ENCODE data around the gene TSPO2. TPM values are rescaled to one million over a fixed set of nuclear protein-coding genes. Genes with fewer than 3 reads are reported as not detected.

TSPO2 gene
- total and polyA plus RNA-seq, 9 of the 15 experiments (the other 6 are each of a cell fraction or from before 2014, with no cell fraction given), result not detected

DNA sequence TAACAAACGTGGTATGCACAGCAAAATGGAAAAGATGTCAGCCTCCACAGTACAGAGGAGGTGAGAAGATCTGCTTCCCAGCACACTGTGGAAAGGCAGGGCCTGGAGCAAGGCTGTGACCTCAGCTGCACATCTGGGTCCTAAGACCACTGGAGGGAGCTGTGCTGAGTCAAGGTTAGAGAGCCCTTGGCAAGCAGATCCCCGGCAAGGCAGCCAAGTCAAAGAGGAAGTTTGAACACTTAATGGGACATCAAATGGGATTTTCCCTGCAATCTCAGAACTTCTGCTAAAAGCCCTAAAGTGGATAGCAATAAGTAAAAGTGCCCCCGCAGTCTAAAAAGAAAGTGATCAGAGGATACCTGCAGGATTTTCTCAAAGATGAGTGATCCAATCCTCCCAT is 42.7 kb upstream of the TSPO2 start (continued):
- TF ChIP-seq, protein P1, sequence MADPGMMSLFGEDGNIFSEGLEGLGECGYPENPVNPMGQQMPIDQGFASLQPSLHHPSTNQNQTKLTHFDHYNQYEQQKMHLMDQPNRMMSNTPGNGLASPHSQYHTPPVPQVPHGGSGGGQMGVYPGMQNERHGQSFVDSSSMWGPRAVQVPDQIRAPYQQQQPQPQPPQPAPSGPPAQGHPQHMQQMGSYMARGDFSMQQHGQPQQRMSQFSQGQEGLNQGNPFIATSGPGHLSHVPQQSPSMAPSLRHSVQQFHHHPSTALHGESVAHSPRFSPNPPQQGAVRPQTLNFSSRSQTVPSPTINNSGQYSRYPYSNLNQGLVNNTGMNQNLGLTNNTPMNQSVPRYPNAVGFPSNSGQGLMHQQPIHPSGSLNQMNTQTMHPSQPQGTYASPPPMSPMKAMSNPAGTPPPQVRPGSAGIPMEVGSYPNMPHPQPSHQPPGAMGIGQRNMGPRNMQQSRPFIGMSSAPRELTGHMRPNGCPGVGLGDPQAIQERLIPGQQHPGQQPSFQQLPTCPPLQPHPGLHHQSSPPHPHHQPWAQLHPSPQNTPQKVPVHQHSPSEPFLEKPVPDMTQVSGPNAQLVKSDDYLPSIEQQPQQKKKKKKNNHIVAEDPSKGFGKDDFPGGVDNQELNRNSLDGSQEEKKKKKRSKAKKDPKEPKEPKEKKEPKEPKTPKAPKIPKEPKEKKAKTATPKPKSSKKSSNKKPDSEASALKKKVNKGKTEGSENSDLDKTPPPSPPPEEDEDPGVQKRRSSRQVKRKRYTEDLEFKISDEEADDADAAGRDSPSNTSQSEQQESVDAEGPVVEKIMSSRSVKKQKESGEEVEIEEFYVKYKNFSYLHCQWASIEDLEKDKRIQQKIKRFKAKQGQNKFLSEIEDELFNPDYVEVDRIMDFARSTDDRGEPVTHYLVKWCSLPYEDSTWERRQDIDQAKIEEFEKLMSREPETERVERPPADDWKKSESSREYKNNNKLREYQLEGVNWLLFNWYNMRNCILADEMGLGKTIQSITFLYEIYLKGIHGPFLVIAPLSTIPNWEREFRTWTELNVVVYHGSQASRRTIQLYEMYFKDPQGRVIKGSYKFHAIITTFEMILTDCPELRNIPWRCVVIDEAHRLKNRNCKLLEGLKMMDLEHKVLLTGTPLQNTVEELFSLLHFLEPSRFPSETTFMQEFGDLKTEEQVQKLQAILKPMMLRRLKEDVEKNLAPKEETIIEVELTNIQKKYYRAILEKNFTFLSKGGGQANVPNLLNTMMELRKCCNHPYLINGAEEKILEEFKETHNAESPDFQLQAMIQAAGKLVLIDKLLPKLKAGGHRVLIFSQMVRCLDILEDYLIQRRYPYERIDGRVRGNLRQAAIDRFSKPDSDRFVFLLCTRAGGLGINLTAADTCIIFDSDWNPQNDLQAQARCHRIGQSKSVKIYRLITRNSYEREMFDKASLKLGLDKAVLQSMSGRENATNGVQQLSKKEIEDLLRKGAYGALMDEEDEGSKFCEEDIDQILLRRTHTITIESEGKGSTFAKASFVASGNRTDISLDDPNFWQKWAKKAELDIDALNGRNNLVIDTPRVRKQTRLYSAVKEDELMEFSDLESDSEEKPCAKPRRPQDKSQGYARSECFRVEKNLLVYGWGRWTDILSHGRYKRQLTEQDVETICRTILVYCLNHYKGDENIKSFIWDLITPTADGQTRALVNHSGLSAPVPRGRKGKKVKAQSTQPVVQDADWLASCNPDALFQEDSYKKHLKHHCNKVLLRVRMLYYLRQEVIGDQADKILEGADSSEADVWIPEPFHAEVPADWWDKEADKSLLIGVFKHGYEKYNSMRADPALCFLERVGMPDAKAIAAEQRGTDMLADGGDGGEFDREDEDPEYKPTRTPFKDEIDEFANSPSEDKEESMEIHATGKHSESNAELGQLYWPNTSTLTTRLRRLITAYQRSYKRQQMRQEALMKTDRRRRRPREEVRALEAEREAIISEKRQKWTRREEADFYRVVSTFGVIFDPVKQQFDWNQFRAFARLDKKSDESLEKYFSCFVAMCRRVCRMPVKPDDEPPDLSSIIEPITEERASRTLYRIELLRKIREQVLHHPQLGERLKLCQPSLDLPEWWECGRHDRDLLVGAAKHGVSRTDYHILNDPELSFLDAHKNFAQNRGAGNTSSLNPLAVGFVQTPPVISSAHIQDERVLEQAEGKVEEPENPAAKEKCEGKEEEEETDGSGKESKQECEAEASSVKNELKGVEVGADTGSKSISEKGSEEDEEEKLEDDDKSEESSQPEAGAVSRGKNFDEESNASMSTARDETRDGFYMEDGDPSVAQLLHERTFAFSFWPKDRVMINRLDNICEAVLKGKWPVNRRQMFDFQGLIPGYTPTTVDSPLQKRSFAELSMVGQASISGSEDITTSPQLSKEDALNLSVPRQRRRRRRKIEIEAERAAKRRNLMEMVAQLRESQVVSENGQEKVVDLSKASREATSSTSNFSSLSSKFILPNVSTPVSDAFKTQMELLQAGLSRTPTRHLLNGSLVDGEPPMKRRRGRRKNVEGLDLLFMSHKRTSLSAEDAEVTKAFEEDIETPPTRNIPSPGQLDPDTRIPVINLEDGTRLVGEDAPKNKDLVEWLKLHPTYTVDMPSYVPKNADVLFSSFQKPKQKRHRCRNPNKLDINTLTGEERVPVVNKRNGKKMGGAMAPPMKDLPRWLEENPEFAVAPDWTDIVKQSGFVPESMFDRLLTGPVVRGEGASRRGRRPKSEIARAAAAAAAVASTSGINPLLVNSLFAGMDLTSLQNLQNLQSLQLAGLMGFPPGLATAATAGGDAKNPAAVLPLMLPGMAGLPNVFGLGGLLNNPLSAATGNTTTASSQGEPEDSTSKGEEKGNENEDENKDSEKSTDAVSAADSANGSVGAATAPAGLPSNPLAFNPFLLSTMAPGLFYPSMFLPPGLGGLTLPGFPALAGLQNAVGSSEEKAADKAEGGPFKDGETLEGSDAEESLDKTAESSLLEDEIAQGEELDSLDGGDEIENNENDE (IDR thresholded peaks at IDR 0.05; ENCODE audit: low read depth, low read length), result no peak
- TF ChIP-seq SREBF1 (IDR thresholded peaks at IDR 0.05; ENCODE audit: borderline replicate concordance, low read depth, low read length), result no peak
- no peak for TF ChIP-seq ZNF232 (CRISPR knock-in tag; IDR thresholded peaks at IDR 0.05)
- no peak for TF ChIP-seq TBL1XR1 (IDR thresholded peaks at IDR 0.05; ENCODE audit: low read length in 2 of 2)
- TF ChIP-seq ZNF133 (CRISPR knock-in tag; IDR thresholded peaks at IDR 0.05), result no peak
- 0 out of 2 replicates have a peak, but pooled peaks have one; percentile 33 for TF ChIP-seq SMC3 (conservative IDR thresholded peaks at IDR 0.05; ENCODE audit: insufficient read depth, low read depth, low read length)
- no peak for TF ChIP-seq LARP7 (IDR thresholded peaks at IDR 0.05)
- no peak for TF ChIP-seq EP400 (IDR thresholded peaks at IDR 0.05)
- 0 out of 4 replicates have a peak, but pooled peaks have one; percentile 12 to 16 for TF ChIP-seq NRF1 (conservative IDR thresholded peaks at IDR 0.05 in 1 of 2, IDR thresholded peaks at IDR 0.05 in 1 of 2)
- TF ChIP-seq JUND (IDR thresholded peaks at IDR 0.05; ENCODE audit: borderline replicate concordance, low read depth, low read length), result peak; percentile 78
- peak; percentile 53; the same call in 1 of the 3 replicates for TF ChIP-seq JUND (tag; IDR thresholded peaks at IDR 0.05; ENCODE audit: borderline replicate concordance, low read depth, low read length)
- peak; percentile 39; the same call in 1 of the 2 replicates for TF ChIP-seq SOX6 (IDR thresholded peaks at IDR 0.05)
- peak; percentile 14 for TF ChIP-seq ZFP36 (IDR thresholded peaks at IDR 0.05; ENCODE audit: low read depth, low read length, partially characterized antibody)
- TF ChIP-seq CBX3 (IDR thresholded peaks at IDR 0.05; ENCODE audit: borderline replicate concordance in 1 of 2, low read length in 2 of 2), result peak in 1 of 2 experiments; percentile 56; a peak in 1 of 3 replicates
- TF ChIP-seq ZKSCAN1 (IDR thresholded peaks at IDR 0.05; ENCODE audit: low read depth, low read length), result 0 out of 2 replicates have a peak, but pooled peaks have one; percentile 57
- TF ChIP-seq, protein P2, sequence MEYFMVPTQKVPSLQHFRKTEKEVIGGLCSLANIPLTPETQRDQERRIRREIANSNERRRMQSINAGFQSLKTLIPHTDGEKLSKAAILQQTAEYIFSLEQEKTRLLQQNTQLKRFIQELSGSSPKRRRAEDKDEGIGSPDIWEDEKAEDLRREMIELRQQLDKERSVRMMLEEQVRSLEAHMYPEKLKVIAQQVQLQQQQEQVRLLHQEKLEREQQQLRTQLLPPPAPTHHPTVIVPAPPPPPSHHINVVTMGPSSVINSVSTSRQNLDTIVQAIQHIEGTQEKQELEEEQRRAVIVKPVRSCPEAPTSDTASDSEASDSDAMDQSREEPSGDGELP (CRISPR knock-in tag; IDR thresholded peaks at IDR 0.05; ENCODE audit: borderline replicate concordance), result peak; percentile 35; the same call in 1 of the 2 replicates
- TF ChIP-seq RCOR1 (IDR thresholded peaks at IDR 0.05; ENCODE audit: borderline replicate concordance in 1 of 2, low read depth in 2 of 2, low read length in 2 of 2), result peak in 1 of 2 experiments; percentile 64; a peak in 1 of 4 replicates
- TF ChIP-seq PHTF2 (CRISPR knock-in tag; IDR thresholded peaks at IDR 0.05), result no peak

Data from K562 (cell line).